Trophoblast cell (in vitro differentiated cells and primary cell): ENCODE data around the gene FNDC11.

Experiments used
- DNase-seq, 2 donors: peaks; one replicate each; pipeline ENCODE4 v3.0.0-alpha.2; 2016
- H2AFZ ChIP-seq: 2 replicates; pipeline ENCODE4 v1.6.1; 2013; ENCODE audit warnings: low read length, moderate library complexity, mild to moderate bottlenecking; ENCODE audit not compliant: insufficient read depth, poor library complexity
- H2AK5ac ChIP-seq: 2 replicates; pipeline ENCODE4 v1.6.1; 2013; ENCODE audit warnings: mild to moderate bottlenecking, low read length
- H2BK120ac ChIP-seq: 2 replicates; pipeline ENCODE4 v1.6.1; 2013; ENCODE audit warnings: low read length, mild to moderate bottlenecking, moderate library complexity; ENCODE audit not compliant: insufficient read depth, poor library complexity
- H2BK12ac ChIP-seq: 2 replicates; pipeline ENCODE4 v1.6.1; 2013; ENCODE audit warnings: mild to moderate bottlenecking, low read length, moderate library complexity
- H2BK5ac ChIP-seq: 2 replicates; pipeline ENCODE4 v1.6.1; 2013; ENCODE audit warnings: low read length, low read depth, moderate library complexity, mild to moderate bottlenecking; ENCODE audit not compliant: poor library complexity
- H3K14ac ChIP-seq: 2 replicates; pipeline ENCODE4 v1.6.1; 2013; ENCODE audit warnings: mild to moderate bottlenecking, low read length
- H3K18ac ChIP-seq: 2 replicates; pipeline ENCODE4 v1.6.1; 2013; ENCODE audit warnings: mild to moderate bottlenecking, low read length
- H3K23ac ChIP-seq: 2 replicates; pipeline ENCODE4 v1.6.1; 2013; ENCODE audit warnings: low read length
- H3K27ac ChIP-seq: 2 replicates; pipeline ENCODE4 v1.5.1; 2013; ENCODE audit warnings: low read depth, mild to moderate bottlenecking, inconsistent platforms, low read length, moderate library complexity
- H3K27me3 ChIP-seq: 2 replicates; pipeline ENCODE4 v1.6.1; 2013; ENCODE audit warnings: inconsistent platforms, mild to moderate bottlenecking, low read length, moderate library complexity; ENCODE audit not compliant: insufficient read depth
- H3K36me3 ChIP-seq, 2 experiments: 1 replicate in 1 of 2; 2 replicates in 1 of 2; pipeline ENCODE4 v1.6.1; 2013; ENCODE audit warnings: low read length in 2 of 2, mild to moderate bottlenecking in 2 of 2, moderate library complexity in 1 of 2; ENCODE audit not compliant: insufficient read depth in 2 of 2, control insufficient read depth in 1 of 2
- H3K4ac ChIP-seq: 2 replicates; pipeline ENCODE4 v1.6.1; 2013; ENCODE audit warnings: low read depth, mild to moderate bottlenecking, low read length, moderate library complexity
- H3K4me1 ChIP-seq, 2 experiments: 1 replicate in 1 of 2; 2 replicates in 1 of 2; pipeline ENCODE4 v1.6.1; 2013; ENCODE audit warnings: low read length in 2 of 2, mild to moderate bottlenecking in 2 of 2, moderate library complexity in 1 of 2; ENCODE audit not compliant: insufficient read depth in 2 of 2, control insufficient read depth in 1 of 2
- H3K4me2 ChIP-seq: 2 replicates; pipeline ENCODE4 v1.6.1; 2013; ENCODE audit warnings: inconsistent platforms, mild to moderate bottlenecking, low read length, moderate library complexity
- H3K4me3 ChIP-seq: 2 replicates; pipeline ENCODE4 v1.5.1; 2013; ENCODE audit warnings: mild to moderate bottlenecking, low read depth, low read length, inconsistent platforms
- H3K79me1 ChIP-seq: one replicate; pipeline ENCODE4 v1.6.1; 2013; ENCODE audit warnings: low read length
- H3K79me2 ChIP-seq: 2 replicates; pipeline ENCODE4 v1.6.1; 2013; ENCODE audit warnings: low read length, mild to moderate bottlenecking; ENCODE audit not compliant: control insufficient read depth, insufficient read depth, poor library complexity
- H3K9ac ChIP-seq: 2 replicates; pipeline ENCODE4 v1.6.1; 2013; ENCODE audit warnings: mild to moderate bottlenecking, low read length
- H3K9me3 ChIP-seq: 2 replicates; pipeline ENCODE4 v1.6.1; 2013; ENCODE audit warnings: low read depth, mild to moderate bottlenecking, control low read depth, inconsistent platforms, low read length; ENCODE audit not compliant: insufficient read depth
- H4K12ac ChIP-seq: 2 replicates; pipeline ENCODE4 v1.6.1; 2013; ENCODE audit warnings: low read depth, mild to moderate bottlenecking, low read length, moderate library complexity
- H4K8ac ChIP-seq: 2 replicates; pipeline ENCODE4 v1.6.1; 2013; ENCODE audit warnings: low read depth, mild to moderate bottlenecking, low read length, moderate library complexity
- H4K91ac ChIP-seq: one replicate; pipeline ENCODE4 v1.6.1; 2013; ENCODE audit warnings: low read depth, mild to moderate bottlenecking, low read length, moderate library complexity
- WGBS: extraction: QIAGEN DNeasy Blood & Tissue Kit; methylation state at CpG from one replicate; pipeline ENCODE4 v1.1.7; 2013; ENCODE audit warnings: missing lambda C conversion rate; ENCODE audit not compliant: insufficient read length, insufficient coverage; ENCODE audit errors: extremely low coverage; 5-methylcytosine and 5-hydroxymethylcytosine counted together

FNDC11 gene

DNA sequence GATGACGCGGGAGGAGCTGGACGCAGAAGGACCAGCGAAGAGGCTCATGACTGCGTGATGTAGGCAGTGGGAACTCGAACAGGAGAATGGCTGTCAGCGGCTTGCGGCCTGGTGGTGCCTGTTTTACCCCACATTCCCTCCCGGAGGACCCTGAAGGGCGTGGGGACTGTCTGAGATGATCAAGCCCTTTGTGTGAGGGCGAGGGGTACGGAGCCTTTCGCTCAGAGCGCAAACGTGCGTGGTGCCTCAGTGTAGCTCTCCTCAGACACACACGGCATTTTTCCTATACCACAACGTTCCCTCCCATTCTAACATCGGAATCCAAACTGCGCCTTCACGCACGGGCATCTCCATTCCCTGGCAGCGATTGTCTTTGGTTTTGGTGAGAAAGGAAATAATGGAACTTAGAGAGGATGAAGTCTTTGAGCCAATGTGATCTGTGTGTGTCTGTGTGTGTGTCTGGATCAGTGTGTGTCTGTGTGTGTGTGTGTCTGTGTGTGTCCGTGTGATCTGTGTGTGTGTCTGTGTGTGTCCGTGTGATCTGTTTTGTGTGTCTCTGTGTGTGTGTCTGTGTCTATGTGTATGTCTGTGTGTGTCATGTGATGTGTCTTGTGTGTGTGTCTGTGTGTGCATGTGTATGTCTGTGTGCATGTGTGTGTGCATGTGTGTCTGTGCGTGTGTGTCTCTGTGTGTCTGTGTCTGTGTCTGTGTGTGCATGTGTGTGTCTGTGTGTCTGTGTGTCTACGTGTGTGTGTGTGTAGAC, 22.1 kb upstream of the FNDC11 start:
- no peak overlapping the region for H4K91ac ChIP-seq
- no peaks in the 10 kb centered on the region for H3K27me3 ChIP-seq
- no peak overlapping the region for H2AFZ ChIP-seq
- no peaks in the 10 kb centered on the region for H3K79me2 ChIP-seq
- H3K9me3 ChIP-seq = peaks cover 2% of the 10 kb centered on the region
- no peak overlapping the region for H2AK5ac ChIP-seq
- H3K9ac ChIP-seq = no peak overlapping the region
- no peak overlapping the region for H4K8ac ChIP-seq
- H3K23ac ChIP-seq = no peak overlapping the region
- H3K4me2 ChIP-seq = no peak overlapping the region
- H3K4ac ChIP-seq = no peak overlapping the region
- no peak overlapping the region for H2BK120ac ChIP-seq
- no peak overlapping the region for H3K4me3 ChIP-seq
- no peaks in the 10 kb centered on the region for H3K4me1 ChIP-seq
- no CpG with 5 or more reads among the region's 27 CpGs for WGBS
- H3K36me3 ChIP-seq = no peaks in the 10 kb centered on the region
- DNase-seq = no peak
- H4K12ac ChIP-seq = no peak overlapping the region
- no peak overlapping the region for H2BK12ac ChIP-seq
- H3K18ac ChIP-seq = no peak overlapping the region
- H3K14ac ChIP-seq = no peak overlapping the region
- H3K79me1 ChIP-seq = no peaks in the 10 kb centered on the region
- H2BK5ac ChIP-seq = no peak overlapping the region
- H3K27ac ChIP-seq = no peak overlapping the region

DNA sequence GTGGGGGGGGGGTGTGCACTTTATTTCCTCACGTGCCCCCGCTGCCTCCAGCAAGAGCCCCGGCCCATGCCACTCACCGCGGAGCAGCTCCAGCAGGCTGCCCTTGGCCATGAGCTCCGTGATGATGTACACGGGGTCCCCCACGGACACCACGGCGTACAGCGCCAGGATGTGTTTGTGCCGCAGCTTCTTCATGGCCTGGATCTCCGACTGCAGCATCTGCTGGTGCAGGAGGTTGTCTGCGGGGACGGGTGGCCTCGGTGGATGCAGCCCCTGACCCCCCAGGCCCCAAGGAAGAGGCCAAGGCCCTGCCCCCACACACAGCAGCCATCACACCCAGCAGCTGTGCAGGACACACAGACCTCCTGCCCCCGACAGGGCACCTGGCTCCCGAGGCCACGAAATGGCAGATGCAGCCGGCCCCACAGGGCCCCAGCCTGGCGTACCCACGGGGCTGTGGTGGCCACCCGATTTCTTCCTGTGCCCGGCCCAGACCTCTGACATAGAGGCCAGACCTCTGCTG, 21.4 kb upstream of the FNDC11 start:
- no CpG with 5 or more reads among the region's 24 CpGs for WGBS

DNA sequence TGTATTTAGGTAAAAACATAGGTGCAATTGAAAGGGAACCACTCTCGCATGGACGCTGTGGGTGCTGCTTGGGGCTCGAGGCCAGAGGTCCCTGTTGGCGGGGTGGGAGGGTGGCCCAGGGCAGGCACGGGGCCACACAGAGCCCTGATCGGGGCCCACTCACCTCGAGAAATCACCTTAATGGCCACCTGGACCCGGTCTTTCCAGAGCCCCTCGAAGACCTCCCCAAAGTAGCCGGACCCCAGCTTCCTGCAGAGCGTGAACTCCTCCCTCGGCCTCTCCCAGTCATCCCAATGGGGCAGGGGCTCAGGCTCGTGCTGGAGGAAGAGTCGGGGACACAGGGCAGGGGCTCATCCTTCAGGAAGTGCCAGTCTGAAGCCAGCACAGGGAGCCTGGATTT, 20.6 kb upstream of the FNDC11 start:
- no peak overlapping the region for H4K12ac ChIP-seq
- H3K79me1 ChIP-seq = no peaks in the 10 kb centered on the region
- H2AK5ac ChIP-seq = no peak overlapping the region
- H3K14ac ChIP-seq = no peak overlapping the region
- WGBS = no CpG with 5 or more reads among the region's 14 CpGs
- no peak overlapping the region for H3K27ac ChIP-seq
- no peak for DNase-seq
- no peak overlapping the region for H4K8ac ChIP-seq
- no peak overlapping the region for H3K18ac ChIP-seq
- no peak overlapping the region for H3K9ac ChIP-seq
- H2BK120ac ChIP-seq = no peak overlapping the region
- H2BK12ac ChIP-seq = no peak overlapping the region
- H3K36me3 ChIP-seq = no peaks in the 10 kb centered on the region
- H2AFZ ChIP-seq = no peak overlapping the region
- H3K79me2 ChIP-seq = no peaks in the 10 kb centered on the region
- H3K4me2 ChIP-seq = no peak overlapping the region
- H3K4me1 ChIP-seq = peaks cover 0 to 2% of the 10 kb centered on the region in 2 experiments
- H3K9me3 ChIP-seq = peaks cover 2% of the 10 kb centered on the region
- H3K23ac ChIP-seq = no peak overlapping the region
- no peak overlapping the region for H3K4me3 ChIP-seq
- no peaks in the 10 kb centered on the region for H3K27me3 ChIP-seq
- no peak overlapping the region for H3K4ac ChIP-seq
- no peak overlapping the region for H4K91ac ChIP-seq
- H2BK5ac ChIP-seq = no peak overlapping the region

More for the DNA sequence above, 21.4 kb upstream of the FNDC11 start:
- no peak overlapping the region for H4K91ac ChIP-seq
- H3K79me2 ChIP-seq = no peaks in the 10 kb centered on the region
- H3K18ac ChIP-seq = no peak overlapping the region
- no peak overlapping the region for H2BK120ac ChIP-seq
- peaks cover 2% of the 10 kb centered on the region for H3K9me3 ChIP-seq
- no peak overlapping the region for H3K27ac ChIP-seq
- no peak overlapping the region for H3K4ac ChIP-seq
- H3K4me2 ChIP-seq = no peak overlapping the region
- H4K8ac ChIP-seq = no peak overlapping the region
- no peak overlapping the region for H2AK5ac ChIP-seq
- no peak overlapping the region for H2BK12ac ChIP-seq
- H2BK5ac ChIP-seq = no peak overlapping the region
- no peak overlapping the region for H2AFZ ChIP-seq
- H4K12ac ChIP-seq = no peak overlapping the region
- H3K27me3 ChIP-seq = no peaks in the 10 kb centered on the region
- no peak overlapping the region for H3K14ac ChIP-seq
- no peaks in the 10 kb centered on the region for H3K4me1 ChIP-seq
- H3K4me3 ChIP-seq = no peak overlapping the region
- no peaks in the 10 kb centered on the region for H3K36me3 ChIP-seq
- no peak overlapping the region for H3K9ac ChIP-seq
- H3K79me1 ChIP-seq = no peaks in the 10 kb centered on the region
- DNase-seq = no peak
- no peak overlapping the region for H3K23ac ChIP-seq

DNA sequence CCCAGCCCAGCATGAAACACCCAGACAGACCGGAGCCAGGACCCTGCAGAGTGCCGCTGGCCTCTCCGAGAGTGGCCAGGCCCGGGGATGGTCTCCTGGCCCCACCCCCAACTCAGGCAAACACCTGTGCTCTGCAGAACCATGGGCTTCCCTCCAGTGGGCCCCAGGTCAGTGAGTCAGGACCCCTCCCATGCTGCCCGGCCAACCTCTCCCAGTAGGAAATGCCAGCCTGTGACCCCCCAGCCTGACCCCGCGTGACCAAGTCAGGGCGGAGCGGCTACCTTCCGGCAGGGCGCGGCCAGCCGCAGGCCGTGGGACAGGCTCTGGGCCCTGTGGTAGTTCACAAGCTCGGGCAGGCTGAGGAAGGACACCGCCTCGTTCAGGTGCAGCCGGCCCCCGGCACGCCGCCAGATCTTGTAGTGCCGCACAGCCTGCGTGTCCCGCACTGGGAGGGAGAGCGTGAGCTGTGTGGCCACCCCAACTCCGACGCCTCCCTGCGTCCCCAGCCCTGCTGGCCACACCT, 20.0 kb upstream of the FNDC11 start:
- no peak overlapping the region for H2AK5ac ChIP-seq
- H3K9me3 ChIP-seq = peaks cover 2% of the 10 kb centered on the region
- no peak overlapping the region for H2BK5ac ChIP-seq
- H3K4me2 ChIP-seq = no peak overlapping the region
- peaks cover 0 to 2% of the 10 kb centered on the region in 2 experiments for H3K4me1 ChIP-seq
- H3K4me3 ChIP-seq = no peak overlapping the region
- no peaks in the 10 kb centered on the region for H3K27me3 ChIP-seq
- no peaks in the 10 kb centered on the region for H3K36me3 ChIP-seq
- no peak overlapping the region for H2BK12ac ChIP-seq
- H2AFZ ChIP-seq = no peak overlapping the region
- no peaks in the 10 kb centered on the region for H3K79me2 ChIP-seq
- H4K8ac ChIP-seq = no peak overlapping the region
- H3K27ac ChIP-seq = no peak overlapping the region
- no peak overlapping the region for H4K12ac ChIP-seq
- H2BK120ac ChIP-seq = no peak overlapping the region
- no peak overlapping the region for H3K4ac ChIP-seq
- no peak for DNase-seq
- H3K23ac ChIP-seq = no peak overlapping the region
- H4K91ac ChIP-seq = no peak overlapping the region
- H3K79me1 ChIP-seq = no peaks in the 10 kb centered on the region
- H3K18ac ChIP-seq = no peak overlapping the region
- no peak overlapping the region for H3K14ac ChIP-seq
- no CpG with 5 or more reads among the region's 28 CpGs for WGBS
- no peak overlapping the region for H3K9ac ChIP-seq
